Muscle layer of duodenum (tissue), 2 donors: ENCODE measurements around the gene ILKAP.

Experiments
- H3K27ac ChIP-seq: one replicate; pipeline ENCODE4 v1.7.0; 2013; ENCODE audit warnings: mild to moderate bottlenecking, low read length
- H3K27me3 ChIP-seq: one replicate; pipeline ENCODE4 v1.7.0; 2013; ENCODE audit warnings: low read depth, mild to moderate bottlenecking, control low read depth, low read length
- H3K36me3 ChIP-seq, 2 donors: one replicate each; pipeline ENCODE4 v1.7.0; 2013; ENCODE audit warnings: low read length in 2 of 2, control low read depth in 1 of 2, mild to moderate bottlenecking in 1 of 2; ENCODE audit not compliant: insufficient read depth in 2 of 2, control insufficient read depth in 1 of 2
- H3K4me1 ChIP-seq, 2 donors: one replicate each; pipeline ENCODE4 v1.7.0; 2013; ENCODE audit warnings: low read length in 2 of 2, mild to moderate bottlenecking in 2 of 2, control low read depth in 1 of 2, moderate library complexity in 1 of 2; ENCODE audit not compliant: insufficient read depth in 2 of 2, control insufficient read depth in 1 of 2
- H3K4me3 ChIP-seq, 2 donors: one replicate each; pipeline ENCODE4 v1.7.0; 2013; ENCODE audit warnings: low read length in 2 of 2, low read depth in 1 of 2, mild to moderate bottlenecking in 1 of 2
- H3K9me3 ChIP-seq, 2 donors: one replicate each; pipeline ENCODE4 v1.7.0; 2013; ENCODE audit warnings: low read length in 2 of 2, control low read depth in 1 of 2, mild to moderate bottlenecking in 1 of 2; ENCODE audit not compliant: control insufficient read depth in 1 of 2
- donor health status: healthy.

ILKAP gene

DNA sequence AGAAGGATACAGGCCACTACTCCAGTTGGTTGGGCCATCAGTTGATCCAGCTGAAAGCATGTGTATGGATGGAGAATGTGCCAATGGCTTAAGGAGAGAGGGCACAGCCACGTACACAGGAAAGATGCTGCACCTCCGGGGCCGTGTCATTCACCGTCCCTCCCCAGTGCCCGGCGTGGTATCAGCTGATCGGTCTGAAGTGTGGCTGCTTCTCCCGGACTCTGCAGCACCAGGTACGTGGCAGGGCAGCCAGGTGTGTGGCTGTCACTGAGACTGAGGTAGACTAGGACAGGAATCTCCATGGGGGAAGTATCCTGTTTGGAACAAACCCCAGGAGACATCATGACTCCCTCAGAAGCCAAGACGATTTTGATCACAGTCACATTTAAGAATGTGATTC is 48.9 kb downstream of the ILKAP start:
- Histone ChIP-seq H3K4me3 (no peak overlapping the region), H3K27ac (no peak overlapping the region), H3K9me3 (no peaks in the 10 kb centered on the region), H3K36me3 (no peaks in the 10 kb centered on the region), H3K4me1 (peaks cover 0 to 19% of the 10 kb centered on the region in 2 donors), H3K27me3 (peaks cover 5% of the 10 kb centered on the region)

DNA sequence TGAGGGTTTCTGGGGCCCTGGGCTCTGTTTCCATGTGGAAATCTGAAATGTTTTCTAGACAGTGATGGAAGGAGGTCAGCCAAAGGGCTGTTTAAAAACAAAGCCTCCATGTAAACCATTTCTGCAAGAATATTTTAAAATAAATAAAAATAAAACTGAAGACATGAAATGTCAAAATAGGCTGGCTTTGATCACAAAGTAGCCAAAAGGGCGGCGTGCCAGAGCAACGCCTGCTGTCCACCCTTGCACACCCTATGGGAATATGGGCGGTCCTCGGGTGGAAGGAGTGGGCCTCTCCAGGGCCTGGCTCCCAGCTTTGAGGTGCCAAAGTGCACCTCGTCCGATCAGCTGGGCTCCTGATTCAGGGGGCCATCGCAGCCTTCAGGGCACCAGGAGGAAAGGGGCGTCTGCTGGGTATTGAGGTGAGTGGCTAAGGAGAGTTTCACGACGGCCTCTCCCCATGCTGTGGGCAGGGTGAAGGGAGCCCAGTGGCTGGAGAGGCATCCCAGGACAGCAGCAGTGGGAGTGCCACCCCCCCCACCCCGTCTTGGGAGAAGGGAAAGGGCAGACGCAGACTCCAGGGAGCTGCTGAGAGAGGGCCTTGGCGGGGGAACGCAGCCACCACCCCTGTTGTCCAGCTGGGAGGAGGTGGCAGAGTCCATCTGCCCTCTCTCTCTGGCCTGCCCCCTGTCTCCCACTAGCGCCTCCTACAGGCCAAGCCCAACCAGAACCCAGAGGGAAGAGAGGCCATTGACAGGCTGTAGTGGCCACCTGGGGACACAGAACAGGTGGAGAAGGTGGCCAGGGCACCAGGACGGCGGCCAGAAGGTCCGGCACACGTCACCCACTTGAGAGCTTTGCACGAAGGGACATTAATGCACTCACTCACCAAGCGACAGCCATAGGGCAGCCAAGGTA is 50.5 kb downstream of the ILKAP start:
- H3K4me3 ChIP-seq: no peak overlapping the region
- H3K36me3 ChIP-seq: no peaks in the 10 kb centered on the region
- H3K27ac ChIP-seq: no peak overlapping the region
- no peaks in the 10 kb centered on the region for H3K9me3 ChIP-seq
- peaks cover 0 to 10% of the 10 kb centered on the region in 2 donors for H3K4me1 ChIP-seq
- H3K27me3 ChIP-seq: no peaks in the 10 kb centered on the region

DNA sequence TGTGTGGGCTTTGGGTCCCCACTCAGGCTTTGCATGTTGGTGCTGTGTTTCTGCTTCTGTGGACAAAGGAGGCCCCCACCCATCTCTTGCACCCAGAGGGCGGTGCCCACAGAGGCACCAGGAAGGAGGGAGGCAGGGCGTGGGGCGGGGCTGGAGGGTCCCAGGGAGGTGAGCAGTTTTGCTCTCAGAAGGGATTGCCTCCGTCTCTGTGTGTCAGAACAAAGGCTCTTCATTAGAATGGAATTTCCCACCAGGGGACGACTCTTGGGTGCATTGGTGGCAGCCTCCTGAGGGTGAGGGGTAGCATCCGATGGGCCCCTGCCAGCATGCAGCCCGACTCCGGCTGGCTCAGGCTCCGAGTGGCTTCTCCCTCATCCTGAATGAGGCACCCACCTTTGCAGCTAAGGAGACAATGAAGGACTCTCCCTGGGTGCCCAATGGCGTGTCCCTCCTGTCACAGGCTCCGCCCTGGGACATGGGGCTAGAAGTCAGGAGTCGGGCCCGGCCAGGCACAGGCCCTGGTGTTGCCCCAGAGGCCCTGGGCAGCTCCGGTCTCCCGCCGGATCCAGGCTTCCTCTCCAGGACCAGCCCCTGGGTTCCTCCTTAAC is 51.8 kb downstream of the ILKAP start:
- H3K27ac ChIP-seq: no peak overlapping the region

DNA sequence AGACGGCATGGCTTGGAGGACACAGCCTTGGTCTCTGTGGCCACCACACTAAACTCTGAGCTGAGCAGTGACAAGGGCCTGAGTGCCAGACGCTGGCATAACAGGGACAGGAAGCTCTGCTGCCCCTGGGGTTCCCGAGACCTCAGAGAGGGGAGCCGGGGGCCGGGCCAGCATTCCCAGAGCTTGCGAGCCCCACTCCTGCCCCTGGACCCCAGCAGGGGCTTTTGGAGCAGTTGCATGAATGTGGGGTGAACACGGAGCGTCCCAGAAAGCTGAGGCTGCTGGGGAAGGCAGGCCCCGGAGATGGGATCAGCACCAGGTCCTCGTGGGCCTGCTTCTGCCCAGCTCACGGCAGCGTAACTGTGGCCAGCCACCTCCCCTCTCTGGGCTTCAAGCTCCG is 52.3 kb downstream of the ILKAP start:
- Histone ChIP-seq H3K4me3 (no peak overlapping the region), H3K27me3 (no peaks in the 10 kb centered on the region), H3K4me1 (peaks cover 0 to 9% of the 10 kb centered on the region in 2 donors), H3K36me3 (no peaks in the 10 kb centered on the region), H3K27ac (no peak overlapping the region), H3K9me3 (no peaks in the 10 kb centered on the region)

More for the DNA sequence above, 51.8 kb downstream of the ILKAP start:
- no peaks in the 10 kb centered on the region for H3K9me3 ChIP-seq
- H3K4me1 ChIP-seq: peaks cover 0 to 9% of the 10 kb centered on the region in 2 donors
- H3K4me3 ChIP-seq: no peak overlapping the region
- no peaks in the 10 kb centered on the region for H3K27me3 ChIP-seq
- H3K36me3 ChIP-seq: no peaks in the 10 kb centered on the region

DNA sequence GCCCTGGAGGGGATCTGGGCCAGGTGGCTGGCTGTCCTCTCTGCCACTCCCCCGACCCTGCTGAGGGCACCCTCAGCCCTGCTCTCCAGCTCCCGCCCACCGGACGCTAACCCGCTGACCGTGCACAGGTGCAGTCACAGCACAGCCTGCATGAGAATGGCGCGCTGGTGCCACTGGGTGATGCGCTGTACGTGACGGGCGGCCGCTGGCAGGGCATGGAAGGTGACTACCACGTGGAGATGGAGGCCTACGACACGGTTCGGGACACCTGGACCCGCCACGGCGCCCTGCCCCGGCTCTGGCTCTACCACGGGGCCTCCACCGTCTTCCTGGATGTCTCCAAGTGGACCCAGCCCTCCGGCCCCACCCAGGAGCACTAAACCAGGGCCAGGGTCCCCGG is 52.8 kb downstream of the ILKAP start:
- Histone ChIP-seq H3K4me3 (no peak overlapping the region), H3K27ac (no peak overlapping the region), H3K36me3 (no peaks in the 10 kb centered on the region), H3K27me3 (no peaks in the 10 kb centered on the region), H3K4me1 (peaks cover 0 to 7% of the 10 kb centered on the region in 2 donors), H3K9me3 (no peaks in the 10 kb centered on the region)

DNA sequence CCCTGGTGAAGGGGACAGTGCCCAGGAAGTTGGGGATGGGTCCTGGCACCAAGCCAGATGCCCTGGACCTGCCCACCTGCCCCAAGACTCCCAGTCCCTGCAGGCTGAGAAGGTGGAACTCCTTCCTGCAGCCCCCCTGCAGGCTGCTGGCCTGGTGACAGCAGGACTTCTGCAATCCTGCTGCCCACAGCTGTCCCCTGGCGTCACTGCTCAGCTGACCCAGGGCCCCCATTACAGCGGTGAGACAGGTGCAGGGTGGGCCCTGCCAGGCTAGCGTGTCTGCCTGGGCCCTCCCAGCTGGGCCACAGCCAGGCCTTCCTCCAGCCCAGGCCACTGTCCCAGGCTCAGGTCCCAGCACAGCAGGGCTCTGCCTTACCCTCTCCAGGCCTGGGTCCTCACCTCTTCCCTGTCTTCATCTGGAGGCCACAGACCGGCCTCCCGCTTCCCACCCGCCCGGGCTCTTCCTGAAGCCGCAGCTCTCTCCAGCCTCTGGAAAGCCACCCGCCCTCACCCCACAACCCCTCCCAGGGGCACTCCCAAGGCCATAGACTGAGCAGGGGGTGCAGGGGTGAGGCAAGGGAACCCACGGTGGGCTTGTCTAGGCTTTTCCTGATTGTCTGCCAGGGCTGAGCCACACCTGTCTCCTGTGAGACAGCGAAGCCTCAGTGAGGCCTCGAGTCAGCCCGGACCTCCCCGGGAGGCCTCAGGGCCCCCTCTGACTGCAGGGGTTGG is 53.5 kb downstream of the ILKAP start:
- Histone ChIP-seq H3K27me3 (no peaks in the 10 kb centered on the region), H3K36me3 (no peaks in the 10 kb centered on the region), H3K4me3 (no peak overlapping the region), H3K27ac (no peak overlapping the region), H3K9me3 (no peaks in the 10 kb centered on the region), H3K4me1 (peaks cover 0 to 5% of the 10 kb centered on the region in 2 donors)

DNA sequence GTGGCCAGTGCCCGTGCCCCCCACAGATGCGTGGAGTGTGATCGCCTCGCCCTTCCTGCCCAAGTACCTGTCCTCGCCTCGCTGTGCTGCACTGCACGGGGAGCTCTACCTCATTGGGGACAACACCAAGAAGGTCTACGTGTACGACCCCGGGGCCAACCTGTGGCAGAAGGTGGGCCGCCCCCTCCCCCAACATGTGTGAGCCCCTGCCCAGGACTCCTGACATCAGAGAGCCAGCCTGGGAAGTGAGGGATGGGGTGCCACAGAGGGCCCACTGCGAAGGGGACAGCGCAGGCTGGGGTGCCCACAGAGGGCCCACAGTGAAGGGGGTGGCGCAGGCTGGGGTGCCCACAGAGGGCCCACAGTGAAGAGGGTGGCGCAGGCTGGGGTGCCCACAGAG is 54.5 kb downstream of the ILKAP start:
- Histone ChIP-seq H3K27ac (no peak overlapping the region), H3K4me1 (peaks cover 0 to 5% of the 10 kb centered on the region in 2 donors), H3K27me3 (no peaks in the 10 kb centered on the region), H3K36me3 (no peaks in the 10 kb centered on the region), H3K4me3 (no peak overlapping the region), H3K9me3 (no peaks in the 10 kb centered on the region)

DNA sequence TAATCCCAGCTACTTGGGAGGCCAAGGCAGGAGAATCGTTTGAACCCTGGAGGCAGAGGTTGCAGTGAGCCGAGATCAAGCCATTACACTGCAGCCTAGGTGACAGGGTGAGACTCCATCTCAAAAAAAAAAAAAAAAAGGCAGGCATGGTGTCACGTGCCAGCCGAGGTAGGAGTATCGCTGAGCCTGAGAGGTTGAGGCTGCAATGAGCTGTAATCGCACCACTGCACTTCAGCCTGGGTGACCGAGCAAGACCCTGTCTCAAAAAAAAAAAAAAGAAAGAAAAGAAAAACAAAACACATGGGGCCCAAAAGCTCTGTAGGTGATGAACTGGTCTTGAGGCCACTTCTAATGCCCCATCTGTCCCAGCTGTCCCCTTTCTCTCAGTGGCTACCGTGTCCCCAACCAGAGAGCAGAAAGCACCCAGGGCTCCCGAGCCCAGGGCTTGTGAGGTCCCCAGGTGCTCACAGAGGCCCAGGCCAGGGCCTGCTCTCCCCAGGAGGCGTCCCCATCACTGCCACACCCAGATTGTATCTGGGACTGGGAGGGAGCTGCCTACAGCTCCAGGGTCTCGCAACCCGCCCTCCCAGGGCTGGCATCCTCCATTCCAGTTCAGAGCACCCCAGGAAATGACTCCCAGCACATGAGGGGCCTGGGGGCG is 56.5 kb downstream of the ILKAP start:
- Histone ChIP-seq H3K27me3 (no peaks in the 10 kb centered on the region), H3K27ac (no peak overlapping the region), H3K4me3 (no peak overlapping the region), H3K9me3 (no peaks in the 10 kb centered on the region), H3K36me3 (no peaks in the 10 kb centered on the region), H3K4me1 (peaks cover 0 to 10% of the 10 kb centered on the region in 2 donors)

DNA sequence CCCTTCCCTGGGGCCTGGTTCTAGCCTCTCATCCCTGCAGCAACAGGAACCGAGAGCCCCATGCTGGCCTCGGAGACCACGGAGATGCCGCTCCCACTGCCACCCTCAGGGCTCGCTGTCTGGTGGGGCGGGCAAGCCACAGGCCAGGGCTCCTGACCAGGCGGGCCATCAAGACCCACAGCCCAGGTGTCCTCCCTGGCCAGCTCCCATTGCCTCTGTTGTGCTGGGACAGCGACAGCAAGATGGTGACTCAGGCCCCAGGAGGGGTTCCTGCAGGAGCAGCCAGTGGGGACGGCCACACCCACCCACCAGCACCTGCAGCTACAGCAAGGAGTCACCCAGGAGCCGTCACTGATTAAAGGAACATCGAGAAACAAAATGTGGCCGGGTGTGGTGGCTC is 57.6 kb downstream of the ILKAP start:
- peaks cover 0 to 16% of the 10 kb centered on the region in 2 donors for H3K4me1 ChIP-seq
- H3K27me3 ChIP-seq: no peaks in the 10 kb centered on the region
- no peak overlapping the region for H3K4me3 ChIP-seq
- H3K9me3 ChIP-seq: no peaks in the 10 kb centered on the region
- H3K27ac ChIP-seq: no peak overlapping the region
- H3K36me3 ChIP-seq: peaks cover 0 to 3% of the 10 kb centered on the region in 2 donors

DNA sequence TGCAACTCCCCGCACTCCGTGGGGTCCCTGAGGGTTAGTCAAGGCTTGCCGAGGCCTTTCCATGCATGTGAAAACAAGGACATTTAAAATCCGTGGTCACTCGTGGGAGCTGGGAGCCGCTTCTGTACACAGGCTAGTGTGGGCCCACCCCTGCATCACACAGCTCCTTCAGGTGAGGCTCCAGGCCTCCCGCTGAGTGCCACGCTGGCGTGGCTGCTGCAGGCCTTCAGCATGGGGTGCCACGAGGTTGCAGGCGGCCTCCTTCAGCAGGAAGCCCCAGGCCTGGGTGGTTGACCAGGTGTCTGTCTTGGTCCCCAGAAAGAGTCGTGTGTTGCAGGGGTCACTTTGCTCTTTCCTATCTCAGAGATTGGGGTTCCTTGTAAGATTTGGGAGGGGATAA is 58.4 kb downstream of the ILKAP start:
- H3K27me3 ChIP-seq: no peaks in the 10 kb centered on the region
- no peak overlapping the region for H3K4me3 ChIP-seq
- H3K27ac ChIP-seq: no peak overlapping the region
- no peaks in the 10 kb centered on the region for H3K9me3 ChIP-seq
- peaks cover 0 to 16% of the 10 kb centered on the region in 2 donors for H3K4me1 ChIP-seq
- peaks cover 0 to 3% of the 10 kb centered on the region in 2 donors for H3K36me3 ChIP-seq

DNA sequence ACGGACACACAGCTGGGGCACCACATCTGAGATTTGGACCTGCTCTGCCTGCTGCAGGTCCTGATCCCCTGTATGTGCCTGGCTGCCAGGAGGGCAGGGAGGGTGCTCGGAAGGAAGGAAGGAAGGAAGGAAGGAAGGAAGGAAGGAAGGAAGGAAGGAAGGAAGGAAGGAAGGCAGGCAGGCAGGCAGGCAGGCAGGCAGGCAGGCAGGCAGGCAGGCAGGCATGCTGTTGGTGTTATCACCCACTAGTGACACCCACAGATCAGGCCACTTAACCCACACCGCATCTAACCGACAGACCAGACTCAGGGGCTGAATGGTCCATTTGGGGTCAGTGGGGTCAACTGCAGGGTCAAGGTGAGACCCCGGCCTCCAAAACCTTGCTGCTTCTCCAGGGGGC is 59.2 kb downstream of the ILKAP start:
- peaks cover 0 to 20% of the 10 kb centered on the region in 2 donors for H3K4me1 ChIP-seq
- H3K27ac ChIP-seq: no peak overlapping the region
- no peak overlapping the region for H3K4me3 ChIP-seq
- H3K36me3 ChIP-seq: peaks cover 0 to 3% of the 10 kb centered on the region in 2 donors
- H3K27me3 ChIP-seq: no peaks in the 10 kb centered on the region
- no peaks in the 10 kb centered on the region for H3K9me3 ChIP-seq
